GM21528 (cell line): ENCODE results near the gene DNER.
"Not testable (repeated sequence)": the region's sequence is repeated elsewhere in the genome, so short reads cannot be mapped to it uniquely, and the experiment has no call there.

Experiments
- ATAC-seq: cut with Tn5 transposase; IDR thresholded peaks from one replicate; pipeline ENCODE4 v1.9.1; 2021; ENCODE audit warnings: mild to moderate bottlenecking, moderate library complexity; ENCODE audit not compliant: unreplicated experiment, low FRiP score

The DNER gene

GRCh38 chr2:229514273-229514895, 200.0 kb downstream of the DNER start:
- no peak for ATAC-seq

- no peak for ATAC-seq
These were observed 202.8 kb downstream of the DNER start for GRCh38 chr2:229511524-229511923.

GRCh38 chr2:229506699-229507098, 207.7 kb downstream of the DNER start:
- ATAC-seq = not testable (repeated sequence)

GRCh38 chr2:229501051-229501794, 213.1 kb downstream of the DNER start:
- ATAC-seq = no peak

- no peak for ATAC-seq
These were observed 222.3 kb downstream of the DNER start for GRCh38 chr2:229492034-229492433.

GRCh38 chr2:229490167-229490566, 224.2 kb downstream of the DNER start:
- ATAC-seq = no peak

GRCh38 chr2:229489016-229489415, 225.3 kb downstream of the DNER start:
- no peak for ATAC-seq

- ATAC-seq = no peak
These were observed 226.1 kb downstream of the DNER start for GRCh38 chr2:229488232-229488631.

- ATAC-seq = no peak
These were observed 227.7 kb downstream of the DNER start for GRCh38 chr2:229486673-229487072.

GRCh38 chr2:229485857-229486256, 228.5 kb downstream of the DNER start:
- no peak for ATAC-seq

GRCh38 chr2:229477269-229477755, 237.0 kb downstream of the DNER start:
- no peak for ATAC-seq

GRCh38 chr2:229475778-229476177, 238.6 kb downstream of the DNER start:
- no peak for ATAC-seq

- ATAC-seq = no peak
These were observed 240.2 kb downstream of the DNER start for GRCh38 chr2:229474125-229474524.

GRCh38 chr2:229470781-229471180, 243.6 kb downstream of the DNER start:
- no peak for ATAC-seq

- no peak for ATAC-seq
These were observed 246.6 kb downstream of the DNER start for GRCh38 chr2:229467783-229468182.

GRCh38 chr2:229463841-229464346, 250.5 kb downstream of the DNER start:
- no peak for ATAC-seq

- ATAC-seq = no peak
These were observed 252.2 kb downstream of the DNER start for GRCh38 chr2:229462112-229462511.

- no peak for ATAC-seq
These were observed 258.3 kb downstream of the DNER start for GRCh38 chr2:229456091-229456490.

- ATAC-seq = no peak
These were observed 259.3 kb downstream of the DNER start for GRCh38 chr2:229454934-229455631.

- no peak for ATAC-seq
These were observed 261.1 kb downstream of the DNER start for GRCh38 chr2:229453230-229453629.

GRCh38 chr2:229451852-229452251, 262.5 kb downstream of the DNER start:
- ATAC-seq = no peak
